ENCODE data around the gene KNG1. TPM values are rescaled to one million over a fixed set of nuclear protein-coding genes. Genes with fewer than 3 reads are reported as not detected.
"Not testable (repeated sequence)": the region's sequence is repeated elsewhere in the genome, so short reads cannot be mapped to it uniquely, and the experiment has no call there.

KNG1 gene
- total RNA-seq, 3 donors from 2014 or later = 0.48 TPM; not detected in 2

- TF ChIP-seq CTCF (IDR thresholded peaks at IDR 0.05) (no peak), POLR2AphosphoS5 (IDR thresholded peaks at IDR 0.05) (no peak), POLR2A (IDR thresholded peaks at IDR 0.05) (no peak)
- no peak overlapping the region for H3K27ac ChIP-seq
- DNase-seq (ENCODE audit: low spot score in 2 of 2) = no peak
- H3K4me1 ChIP-seq = no peaks in the 10 kb centered on the region
- intact Hi-C loops (cut with DNase I; ENCODE audit: low total_unique reads) = no loop called here
- no peaks in the 10 kb centered on the region for H3K36me3 ChIP-seq
- H3K9me3 ChIP-seq = no peaks in the 10 kb centered on the region
- H3K27me3 ChIP-seq = no peaks in the 10 kb centered on the region
- H3K4me3 ChIP-seq = no peak overlapping the region
Observed at GRCh38 chr3:186678604-186679003, 38.6 kb upstream of the KNG1 start.

GRCh38 chr3:186679151-186679550 is 38.0 kb upstream of the KNG1 start:
- TF ChIP-seq POLR2AphosphoS5 (IDR thresholded peaks at IDR 0.05) = no peak
- TF ChIP-seq POLR2A (IDR thresholded peaks at IDR 0.05) = no peak
- no peak for TF ChIP-seq CTCF (IDR thresholded peaks at IDR 0.05)
- no peak overlapping the region for H3K4me3 ChIP-seq
- no peaks in the 10 kb centered on the region for H3K27me3 ChIP-seq
- H3K9me3 ChIP-seq = no peaks in the 10 kb centered on the region
- no peaks in the 10 kb centered on the region for H3K36me3 ChIP-seq
- H3K27ac ChIP-seq = no peak overlapping the region
- no peaks in the 10 kb centered on the region for H3K4me1 ChIP-seq
- DNase-seq (ENCODE audit: low spot score in 2 of 2) = no peak
- intact Hi-C loops (cut with DNase I; ENCODE audit: low total_unique reads) = no loop called here

- no peak for DNase-seq (ENCODE audit: low spot score in 2 of 2)
- no peak for TF ChIP-seq POLR2AphosphoS5 (IDR thresholded peaks at IDR 0.05)
- TF ChIP-seq POLR2A (IDR thresholded peaks at IDR 0.05) = no peak
- TF ChIP-seq CTCF (IDR thresholded peaks at IDR 0.05) = no peak
- no peaks in the 10 kb centered on the region for H3K4me1 ChIP-seq
- H3K27me3 ChIP-seq = no peaks in the 10 kb centered on the region
- intact Hi-C loops (cut with DNase I; ENCODE audit: low total_unique reads) = no loop called here
- H3K27ac ChIP-seq = no peak overlapping the region
- peaks cover 0 to 5% of the 10 kb centered on the region in 2 donors for H3K9me3 ChIP-seq
- no peak overlapping the region for H3K4me3 ChIP-seq
- H3K36me3 ChIP-seq = no peaks in the 10 kb centered on the region
Observed at GRCh38 chr3:186680869-186681268, 36.3 kb upstream of the KNG1 start.

GRCh38 chr3:186682812-186683211 is 34.3 kb upstream of the KNG1 start:
- no peak for DNase-seq (ENCODE audit: low spot score in 2 of 2)
- peaks cover 0 to 5% of the 10 kb centered on the region in 2 donors for H3K9me3 ChIP-seq
- no peak overlapping the region for H3K4me3 ChIP-seq
- H3K27me3 ChIP-seq = no peaks in the 10 kb centered on the region
- intact Hi-C loops (cut with DNase I; ENCODE audit: low total_unique reads) = no loop called here
- TF ChIP-seq POLR2A (IDR thresholded peaks at IDR 0.05) (no peak), POLR2AphosphoS5 (IDR thresholded peaks at IDR 0.05) (no peak), CTCF (IDR thresholded peaks at IDR 0.05) (no peak)
- no peak overlapping the region for H3K27ac ChIP-seq
- no peaks in the 10 kb centered on the region for H3K4me1 ChIP-seq
- no peaks in the 10 kb centered on the region for H3K36me3 ChIP-seq

- no peak for TF ChIP-seq CTCF (IDR thresholded peaks at IDR 0.05)
- TF ChIP-seq POLR2A (IDR thresholded peaks at IDR 0.05) = no peak
- TF ChIP-seq POLR2AphosphoS5 (IDR thresholded peaks at IDR 0.05) = no peak
- H3K27ac ChIP-seq = no peak overlapping the region
- H3K27me3 ChIP-seq = no peaks in the 10 kb centered on the region
- H3K4me3 ChIP-seq = no peak overlapping the region
- DNase-seq (ENCODE audit: low spot score in 2 of 2) = no peak
- peaks cover 0 to 5% of the 10 kb centered on the region in 2 donors for H3K9me3 ChIP-seq
- intact Hi-C loops (cut with DNase I; ENCODE audit: low total_unique reads) = no loop called here
- H3K4me1 ChIP-seq = no peaks in the 10 kb centered on the region
- H3K36me3 ChIP-seq = no peaks in the 10 kb centered on the region
Observed at GRCh38 chr3:186683979-186684378, 33.2 kb upstream of the KNG1 start.

- intact Hi-C loops (cut with DNase I; ENCODE audit: low total_unique reads); H3K27me3 ChIP-seq; H3K4me1 ChIP-seq; H3K36me3 ChIP-seq; H3K4me3 ChIP-seq; DNase-seq (ENCODE audit: low spot score in 2 of 2); H3K9me3 ChIP-seq; H3K27ac ChIP-seq: not testable (repeated sequence)
Observed at GRCh38 chr3:186686475-186686874, 30.7 kb upstream of the KNG1 start.
